Measurements from ENCODE around the gene SHMT2. TPM values are rescaled to one million over a fixed set of nuclear protein-coding genes. Genes with fewer than 3 reads are reported as not detected.

SHMT2 gene
- total and polyA plus RNA-seq, 2 donors from 2014 or later, result 49.3 to 70.1 TPM

DNA sequence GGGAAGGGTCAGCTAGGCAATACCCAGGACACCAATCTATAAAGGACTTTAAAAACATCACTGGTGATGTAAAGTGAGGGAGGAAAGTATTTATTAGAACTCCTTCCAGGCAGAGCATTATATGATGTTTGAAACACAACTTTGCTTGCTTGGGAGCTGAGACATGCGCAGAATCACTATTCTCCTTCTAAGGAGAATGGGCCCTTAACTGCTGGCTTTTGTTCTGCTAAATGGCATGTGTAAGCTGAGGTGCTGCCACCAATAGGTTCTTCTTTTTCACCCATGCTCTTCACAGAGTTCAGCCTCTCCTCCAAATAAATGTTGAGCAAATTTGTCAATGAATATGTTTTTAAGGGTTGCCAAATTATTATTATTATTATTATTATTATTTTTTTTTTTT is 17.5 kb downstream of the SHMT2 start:
- TF ChIP-seq, protein P1, sequence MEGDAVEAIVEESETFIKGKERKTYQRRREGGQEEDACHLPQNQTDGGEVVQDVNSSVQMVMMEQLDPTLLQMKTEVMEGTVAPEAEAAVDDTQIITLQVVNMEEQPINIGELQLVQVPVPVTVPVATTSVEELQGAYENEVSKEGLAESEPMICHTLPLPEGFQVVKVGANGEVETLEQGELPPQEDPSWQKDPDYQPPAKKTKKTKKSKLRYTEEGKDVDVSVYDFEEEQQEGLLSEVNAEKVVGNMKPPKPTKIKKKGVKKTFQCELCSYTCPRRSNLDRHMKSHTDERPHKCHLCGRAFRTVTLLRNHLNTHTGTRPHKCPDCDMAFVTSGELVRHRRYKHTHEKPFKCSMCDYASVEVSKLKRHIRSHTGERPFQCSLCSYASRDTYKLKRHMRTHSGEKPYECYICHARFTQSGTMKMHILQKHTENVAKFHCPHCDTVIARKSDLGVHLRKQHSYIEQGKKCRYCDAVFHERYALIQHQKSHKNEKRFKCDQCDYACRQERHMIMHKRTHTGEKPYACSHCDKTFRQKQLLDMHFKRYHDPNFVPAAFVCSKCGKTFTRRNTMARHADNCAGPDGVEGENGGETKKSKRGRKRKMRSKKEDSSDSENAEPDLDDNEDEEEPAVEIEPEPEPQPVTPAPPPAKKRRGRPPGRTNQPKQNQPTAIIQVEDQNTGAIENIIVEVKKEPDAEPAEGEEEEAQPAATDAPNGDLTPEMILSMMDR (IDR thresholded peaks at IDR 0.05; ENCODE audit: borderline replicate concordance, extremely low read depth, insufficient read depth), result no peak
- no peak overlapping the region for H3K27ac ChIP-seq (ENCODE audit: low read depth in 2 of 2, low read length in 2 of 2)
- H3K9ac ChIP-seq (ENCODE audit: low read length in 3 of 3), result no peak overlapping the region
- DNase-seq, result no peak
- intact Hi-C loops (cut with DNase I), result no loop called here
- H3K36me3 ChIP-seq (ENCODE audit: control insufficient read depth in 2 of 3, insufficient read depth in 3 of 3, low read length in 3 of 3), result no peaks in the 10 kb centered on the region
- H3K9me3 ChIP-seq (ENCODE audit: control insufficient read depth in 2 of 3, insufficient read depth in 1 of 3, low read length in 3 of 3), result no peaks in the 10 kb centered on the region
- H3K4me1 ChIP-seq (ENCODE audit: control insufficient read depth in 2 of 3, insufficient read depth in 2 of 3, low read depth in 1 of 3, low read length in 3 of 3), result peaks cover 0 to 11% (median 0%) of the 10 kb centered on the region in 3 donors
- peaks cover 2% of the 10 kb centered on the region for H3K27me3 ChIP-seq (ENCODE audit: control insufficient read depth, insufficient read depth, low read length)
- H3K4me3 ChIP-seq (ENCODE audit: low read length in 3 of 3), result no peak overlapping the region
- no peak for FAIRE-seq

DNA sequence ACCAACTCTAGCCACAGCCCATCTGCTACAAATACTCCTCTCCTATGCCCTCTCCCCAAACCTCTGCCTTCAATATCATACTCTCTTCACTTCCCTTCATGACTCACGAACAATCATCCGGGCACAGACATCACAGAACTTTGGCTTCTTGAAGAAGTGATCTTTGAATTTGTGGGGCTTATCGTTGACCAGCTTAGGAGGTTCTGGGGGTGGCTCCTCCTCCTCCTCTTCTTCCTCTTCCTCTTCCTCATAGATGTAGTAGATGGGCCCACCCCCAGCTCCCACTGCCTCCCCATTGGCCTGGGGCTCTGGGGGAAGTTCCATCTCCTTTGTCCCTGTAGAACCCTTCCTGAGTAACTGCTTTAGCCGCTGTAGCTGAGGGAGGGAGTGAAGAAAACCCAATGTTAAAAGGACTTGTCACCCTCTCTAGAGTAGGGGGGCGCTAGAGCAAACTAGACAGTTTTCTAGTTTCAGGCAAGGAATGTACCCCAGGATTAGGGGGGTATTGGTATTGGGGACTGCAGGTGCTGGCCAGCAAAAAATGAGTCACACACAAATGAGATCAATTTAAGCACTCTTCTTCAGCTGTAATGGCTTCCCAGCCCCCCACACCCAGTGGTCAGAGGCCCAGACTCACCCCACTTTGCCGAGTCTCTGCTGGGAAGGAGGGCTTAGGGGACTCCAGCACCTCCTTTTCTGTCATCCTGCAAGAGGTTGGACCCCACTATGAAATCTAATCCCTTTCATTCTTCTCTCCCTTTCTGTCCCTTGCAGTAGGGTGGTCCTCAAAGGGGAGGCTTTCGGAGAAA is 19.6 kb downstream of the SHMT2 start:
- no peaks in the 10 kb centered on the region for H3K4me1 ChIP-seq (ENCODE audit: control insufficient read depth in 2 of 3, insufficient read depth in 2 of 3, low read depth in 1 of 3, low read length in 3 of 3)
- no peak overlapping the region for H3K4me3 ChIP-seq (ENCODE audit: low read length in 3 of 3)
- no peak overlapping the region for H3K9ac ChIP-seq (ENCODE audit: low read length in 3 of 3)
- DNase-seq (no peak), FAIRE-seq (no peak)
- H3K36me3 ChIP-seq (ENCODE audit: control insufficient read depth in 2 of 3, insufficient read depth in 3 of 3, low read length in 3 of 3), result no peaks in the 10 kb centered on the region
- H3K27me3 ChIP-seq (ENCODE audit: control insufficient read depth, insufficient read depth, low read length), result no peaks in the 10 kb centered on the region
- H3K9me3 ChIP-seq (ENCODE audit: control insufficient read depth in 2 of 3, insufficient read depth in 1 of 3, low read length in 3 of 3), result no peaks in the 10 kb centered on the region
- H3K27ac ChIP-seq (ENCODE audit: low read depth in 2 of 2, low read length in 2 of 2), result no peak overlapping the region
- intact Hi-C loops (cut with DNase I), result no loop called here
- TF ChIP-seq, protein P1 (IDR thresholded peaks at IDR 0.05; ENCODE audit: borderline replicate concordance, extremely low read depth, insufficient read depth), result no peak

DNA sequence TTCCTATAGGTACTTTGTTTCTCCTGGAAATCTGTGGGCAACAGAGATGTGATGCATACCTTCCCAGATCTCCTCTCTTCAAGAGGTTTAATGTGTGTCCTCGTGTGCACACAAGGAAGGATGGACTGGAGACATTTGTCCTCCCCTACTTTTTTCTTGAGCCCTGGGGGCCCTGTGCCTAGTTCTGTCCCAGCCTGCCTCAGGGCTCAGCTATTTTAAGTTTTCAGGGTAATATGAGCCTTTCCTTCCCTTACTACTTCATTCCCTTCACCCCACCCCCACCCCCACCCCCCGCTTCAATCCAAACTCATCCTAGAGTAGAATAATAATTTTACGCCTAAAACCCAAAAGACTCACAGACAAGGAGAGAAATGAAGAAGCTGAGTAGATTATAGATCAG is 21.0 kb downstream of the SHMT2 start:
- Histone ChIP-seq H3K27ac (ENCODE audit: low read depth in 2 of 2, low read length in 2 of 2) (no peak overlapping the region), H3K9ac (ENCODE audit: low read length in 3 of 3) (no peak overlapping the region), H3K9me3 (ENCODE audit: control insufficient read depth in 2 of 3, insufficient read depth in 1 of 3, low read length in 3 of 3) (no peaks in the 10 kb centered on the region), H3K27me3 (ENCODE audit: control insufficient read depth, insufficient read depth, low read length) (no peaks in the 10 kb centered on the region), H3K36me3 (ENCODE audit: control insufficient read depth in 2 of 3, insufficient read depth in 3 of 3, low read length in 3 of 3) (peaks cover 0 to 5% (median 1%) of the 10 kb centered on the region in 3 donors), H3K4me3 (ENCODE audit: low read length in 3 of 3) (no peak overlapping the region), H3K4me1 (ENCODE audit: control insufficient read depth in 2 of 3, insufficient read depth in 2 of 3, low read depth in 1 of 3, low read length in 3 of 3) (no peaks in the 10 kb centered on the region)
- FAIRE-seq (no peak), DNase-seq (no peak)
- intact Hi-C loops (cut with DNase I), result no loop called here
- TF ChIP-seq, protein P1 (IDR thresholded peaks at IDR 0.05; ENCODE audit: borderline replicate concordance, extremely low read depth, insufficient read depth), result no peak

Data from kidney (tissue), 14 donors.